Hematopoietic multipotent progenitor cell treated with erythropoietin and hydrocortisone succinate and interleukin-3 and kit ligand, for 17 days (in vitro differentiated cells): ENCODE data around the gene BBS9.
"Not testable (repeated sequence)": the region's sequence is repeated elsewhere in the genome, so short reads cannot be mapped to it uniquely, and the experiment has no call there.

ENCODE experiments used
- DNase-seq: peaks from one replicate; pipeline ENCODE4 v3.0.0-alpha.2; 2015; ENCODE audit warnings: low spot score

The BBS9 gene

GRCh38 chr7:33196221-33196620 lies 66.9 kb downstream of the BBS9 start:
- DNase-seq = no peak

DNA sequence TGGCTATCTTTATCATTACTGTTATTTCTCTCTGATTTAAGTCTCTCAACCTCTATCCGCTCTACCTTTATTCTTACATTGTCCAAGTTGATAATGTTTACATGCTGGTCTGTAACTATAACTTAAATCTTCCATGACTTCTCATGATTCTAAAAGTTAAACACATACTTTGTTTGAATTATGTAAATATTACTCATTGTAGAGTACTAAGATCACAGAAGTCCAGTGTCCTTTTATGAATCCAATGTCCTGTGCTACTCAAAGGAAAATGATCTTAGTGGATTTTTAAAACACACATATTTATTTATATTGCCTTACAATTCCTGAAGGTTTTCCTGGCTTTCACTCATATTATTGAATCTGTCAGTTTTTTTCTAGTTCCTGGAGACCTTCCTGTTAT lies 70.9 kb downstream of the BBS9 start:
- no peak for DNase-seq

DNA sequence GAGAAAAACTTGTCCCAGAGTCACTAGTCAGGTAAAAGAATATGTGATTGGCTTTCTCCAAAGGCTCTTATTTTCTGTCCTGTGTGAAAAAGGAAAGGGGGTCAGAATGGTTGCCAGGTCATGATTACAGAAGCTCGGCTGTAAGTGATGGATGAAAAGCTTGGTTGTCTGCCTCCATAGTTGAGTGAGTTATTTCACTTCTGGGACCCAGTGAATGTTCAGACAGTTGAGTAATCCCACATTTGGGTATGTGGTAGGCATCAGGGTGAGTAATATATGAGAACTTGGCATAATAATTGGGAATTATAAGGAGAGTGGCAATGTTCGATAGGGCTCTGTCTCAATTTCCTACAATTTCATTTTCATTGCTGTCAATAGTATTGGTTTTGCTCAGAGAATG lies 72.5 kb downstream of the BBS9 start:
- no peak for DNase-seq

- no peak for DNase-seq
Observed at GRCh38 chr7:33210958-33211357, 81.6 kb downstream of the BBS9 start.

DNA sequence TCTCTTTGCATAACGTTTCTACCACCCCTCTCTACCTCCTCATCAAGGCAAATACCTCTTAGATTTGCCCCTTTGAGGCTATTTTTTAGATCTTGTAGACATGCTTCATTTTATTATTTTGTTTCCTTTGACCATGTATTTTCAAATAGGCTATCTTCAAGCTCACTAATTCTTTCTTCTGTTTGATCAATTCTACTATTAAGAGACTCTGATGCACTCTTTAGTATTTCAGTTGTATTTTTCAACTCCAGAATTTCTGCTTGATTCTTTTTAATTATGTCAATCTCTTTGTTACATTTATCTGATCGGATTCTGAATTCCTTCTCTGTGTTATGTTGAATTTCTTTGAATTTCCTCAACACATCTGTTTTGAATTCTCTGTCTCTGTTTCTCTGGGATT lies 82.8 kb downstream of the BBS9 start:
- no peak for DNase-seq

GRCh38 chr7:33215992-33216391 lies 86.6 kb downstream of the BBS9 start:
- no peak for DNase-seq

GRCh38 chr7:33217595-33217994 lies 88.2 kb downstream of the BBS9 start:
- no peak for DNase-seq

DNA sequence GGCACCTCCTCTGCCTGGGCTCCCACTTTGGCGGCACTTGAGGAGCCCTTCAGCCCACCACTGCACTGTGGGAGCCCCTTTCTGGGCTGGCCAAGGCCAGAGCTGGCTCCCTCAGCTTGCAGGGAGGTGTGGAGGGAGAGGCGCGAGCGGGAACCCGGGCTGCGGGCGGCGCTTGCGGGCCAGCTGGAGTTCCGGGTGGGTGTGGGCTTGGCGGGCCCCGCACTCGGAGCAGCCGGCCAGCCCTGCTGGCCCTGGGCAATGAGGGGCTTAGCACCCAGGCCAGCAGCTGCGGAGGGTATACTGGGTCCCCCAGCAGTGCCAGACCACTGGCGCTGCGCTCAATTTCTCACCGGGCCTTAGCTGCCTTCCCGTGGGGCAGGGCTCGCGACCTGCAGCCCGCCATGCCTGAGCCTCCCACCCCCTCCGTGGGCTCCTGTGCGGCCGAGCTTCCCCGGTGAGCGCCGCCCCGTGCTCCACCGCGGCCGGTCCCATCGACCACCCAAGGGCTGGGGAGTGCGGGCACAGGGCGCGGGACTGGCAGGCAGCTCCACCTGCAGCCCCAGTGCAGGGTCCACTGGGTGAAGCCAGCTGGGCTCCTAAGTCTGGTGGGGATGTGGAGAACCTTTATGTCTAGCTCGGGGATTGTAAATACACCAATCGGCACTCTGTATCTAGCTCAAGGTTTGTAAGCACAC lies 89.6 kb downstream of the BBS9 start:
- DNase-seq = not testable (repeated sequence)

DNA sequence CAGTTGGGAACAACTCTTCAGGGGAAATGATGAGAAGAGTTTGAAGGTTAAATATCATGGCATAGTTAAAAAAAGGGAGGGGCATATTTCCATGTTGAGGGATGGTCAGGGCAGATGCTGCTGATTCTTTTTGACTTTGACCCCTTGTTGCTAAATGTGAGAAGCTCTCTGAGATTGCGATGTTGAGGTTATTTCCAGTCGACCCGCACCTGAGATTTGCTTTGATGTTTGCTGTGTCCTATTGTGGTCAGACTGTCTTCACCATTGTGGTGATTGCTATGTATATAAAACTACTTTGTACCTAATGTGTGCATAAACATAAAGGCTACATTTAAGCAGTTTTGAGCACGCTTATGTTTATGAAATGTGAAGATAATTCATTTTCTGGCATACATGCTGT lies 90.9 kb downstream of the BBS9 start:
- no peak for DNase-seq

DNA sequence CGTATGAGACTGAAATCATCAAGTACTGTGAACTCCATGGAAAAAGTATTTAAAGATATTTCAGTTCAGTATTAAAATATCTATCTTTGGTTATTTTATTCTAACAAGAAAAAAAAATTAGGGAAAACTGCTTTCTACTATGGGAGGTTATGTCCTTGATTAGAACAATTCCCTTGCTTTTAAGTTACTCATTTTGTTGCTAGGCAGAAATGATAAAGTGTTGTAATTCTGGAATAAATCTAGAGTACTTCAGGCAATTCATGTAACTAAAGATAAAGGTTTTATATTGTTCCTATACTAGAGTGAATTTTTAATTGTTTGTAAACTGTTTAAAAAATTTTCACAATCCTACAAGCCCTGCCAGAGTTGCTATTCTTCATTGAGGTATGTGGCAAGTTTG lies 92.0 kb downstream of the BBS9 start:
- DNase-seq = no peak

- DNase-seq = no peak
Observed at GRCh38 chr7:33232632-33233145, 103.3 kb downstream of the BBS9 start.

DNA sequence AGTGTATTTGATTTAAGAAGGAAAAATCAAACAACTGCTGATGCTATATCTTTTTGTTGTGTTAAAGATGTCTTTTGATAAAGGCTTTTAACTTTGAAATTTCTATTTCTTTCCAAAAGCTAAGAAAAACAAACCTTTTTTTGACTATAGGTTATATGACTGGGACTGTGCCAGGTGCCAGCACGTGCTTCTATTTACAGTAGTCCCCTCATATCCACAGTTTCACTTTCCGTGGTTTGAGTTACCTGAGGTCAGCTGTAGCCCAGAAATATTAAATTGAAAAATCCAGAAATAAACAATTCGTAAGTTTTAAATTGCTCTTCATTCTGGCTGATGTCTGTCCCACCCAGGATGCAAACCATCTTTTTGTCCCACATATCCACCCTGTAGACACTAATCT lies 104.3 kb downstream of the BBS9 start:
- DNase-seq = no peak

- DNase-seq = no peak
Observed at GRCh38 chr7:33237036-33237435, 107.7 kb downstream of the BBS9 start.

GRCh38 chr7:33243319-33243881 lies 114.0 kb downstream of the BBS9 start:
- DNase-seq = no peak

GRCh38 chr7:33248671-33249070 lies 119.3 kb downstream of the BBS9 start:
- no peak for DNase-seq

- DNase-seq = no peak
Observed at GRCh38 chr7:33250421-33250871, 121.1 kb downstream of the BBS9 start.

DNA sequence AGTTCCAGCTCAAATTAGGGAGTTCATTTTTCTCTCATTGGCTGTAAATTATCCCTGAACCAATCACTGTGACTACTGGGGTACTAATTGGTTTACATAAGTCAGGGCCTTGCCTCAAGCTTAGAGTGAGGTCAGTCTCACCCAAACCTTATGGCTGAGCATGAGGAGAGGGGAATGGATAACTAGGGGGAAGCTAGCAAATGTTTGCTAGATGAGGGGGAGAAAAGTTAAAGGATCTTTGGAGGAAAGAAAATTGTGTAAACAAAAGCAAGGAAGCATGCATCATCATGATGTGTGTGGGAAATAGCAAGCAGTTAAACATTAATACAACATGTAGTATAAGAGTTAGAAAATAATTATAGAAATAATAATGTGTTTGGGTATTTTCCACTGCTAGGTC lies 121.9 kb downstream of the BBS9 start:
- DNase-seq = no peak

- DNase-seq = no peak
Observed at GRCh38 chr7:33258491-33258951, 129.2 kb downstream of the BBS9 start.

- no peak for DNase-seq
Observed at GRCh38 chr7:33261585-33261984, 132.2 kb downstream of the BBS9 start.

DNA sequence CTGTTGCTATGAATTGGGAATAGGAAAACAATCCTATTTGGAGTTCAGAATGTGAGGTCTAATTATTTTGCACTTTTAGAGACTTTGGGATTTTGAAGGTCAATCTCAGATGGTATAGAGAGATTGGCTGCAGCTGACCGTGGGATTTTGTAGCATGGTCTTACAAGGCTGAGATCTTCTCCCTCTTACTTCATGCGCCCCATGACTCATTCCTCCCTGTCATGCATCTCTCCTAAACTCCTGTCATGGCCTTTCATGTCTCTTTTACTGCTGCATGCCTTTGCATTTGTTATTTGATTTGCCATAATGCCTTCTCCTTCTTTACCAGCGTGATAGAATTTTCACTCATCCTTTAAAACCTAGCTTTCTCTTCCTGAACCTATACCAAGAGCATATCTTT lies 133.1 kb downstream of the BBS9 start:
- no peak for DNase-seq

DNA sequence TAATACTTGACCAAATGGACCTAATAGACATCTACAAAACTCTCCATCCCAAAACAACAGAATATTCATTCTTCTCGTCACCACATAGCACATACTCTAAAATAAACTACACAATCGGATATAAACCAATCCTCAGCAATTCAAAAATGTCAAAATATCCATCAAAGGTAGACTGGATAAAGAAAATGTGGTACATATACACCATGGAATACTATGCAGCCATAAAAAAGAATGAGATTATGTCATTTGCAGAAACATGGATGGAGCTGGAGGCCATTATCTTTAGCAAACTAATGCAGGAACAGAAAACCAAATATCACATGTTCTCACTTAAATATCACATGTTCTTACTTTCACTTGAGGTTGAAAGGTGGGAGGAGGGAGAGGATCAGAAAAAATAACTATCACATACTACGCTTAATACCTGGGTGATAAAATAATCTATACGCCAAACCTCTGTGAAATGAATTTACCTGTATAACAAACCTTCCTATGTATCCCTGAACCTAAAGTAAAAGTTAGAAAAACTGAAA lies 142.5 kb downstream of the BBS9 start:
- DNase-seq = not testable (repeated sequence)

- DNase-seq = no peak
Observed at GRCh38 chr7:33273356-33273755, 144.0 kb downstream of the BBS9 start.

DNA sequence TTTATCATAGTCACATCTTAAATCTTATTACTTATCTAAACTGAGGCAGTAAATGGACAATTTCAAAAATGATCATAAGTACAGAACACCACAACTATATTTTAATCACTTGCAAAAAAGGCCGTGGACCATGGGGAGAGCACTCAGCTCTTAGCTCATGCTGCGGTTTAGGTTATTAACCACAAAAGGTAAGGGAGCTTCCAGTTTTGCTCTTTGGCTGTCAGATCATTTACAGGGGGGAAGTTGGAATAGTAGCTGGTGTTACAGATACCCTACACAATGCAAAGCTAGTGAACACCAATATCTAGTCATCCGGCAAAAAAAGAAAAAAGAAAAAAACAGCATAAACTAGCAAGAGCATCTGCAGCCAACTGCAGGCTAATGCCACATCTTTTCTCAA lies 147.0 kb downstream of the BBS9 start:
- DNase-seq = no peak

DNA sequence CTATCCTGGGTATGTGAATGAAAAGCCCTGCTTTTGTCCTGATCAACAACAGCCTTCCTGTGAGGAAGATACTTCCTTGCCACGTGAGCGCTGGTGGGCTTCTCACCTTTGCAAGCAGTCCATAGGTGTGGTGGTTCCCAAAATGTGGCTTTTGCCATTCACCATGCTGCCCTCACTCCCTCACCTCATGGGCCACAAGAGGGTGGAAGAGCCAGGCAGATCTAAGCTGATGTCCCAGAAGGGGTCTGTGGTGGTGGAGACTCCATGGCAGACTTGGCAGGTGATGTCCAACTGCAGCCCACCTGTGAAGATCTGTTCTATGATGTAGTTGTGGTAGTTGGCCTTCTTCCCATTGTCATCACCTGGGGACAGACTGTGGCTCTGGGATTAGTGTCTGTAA lies 147.4 kb downstream of the BBS9 start:
- DNase-seq = no peak
